Neural progenitor cell (in vitro differentiated cells): ENCODE data around the gene VPS35.
"Not testable (repeated sequence)": the region's sequence is repeated elsewhere in the genome, so short reads cannot be mapped to it uniquely, and the experiment has no call there.

Experiments
- EZH2phosphoT487 ChIP-seq: fragments of 200-600 bp; sonication (generic); IDR thresholded peaks from 2 replicates; pipeline ENCODE4 v1.6.1; 2017; ENCODE audit warnings: antibody characterized with exemption
- TF ChIP-seq, protein P1 (sequence below): fragments of 200-600 bp; sonication (generic); IDR thresholded peaks from 2 replicates; pipeline ENCODE4 v1.5.1; 2017; ENCODE audit warnings: antibody characterized with exemption, mild to moderate bottlenecking

DNA sequence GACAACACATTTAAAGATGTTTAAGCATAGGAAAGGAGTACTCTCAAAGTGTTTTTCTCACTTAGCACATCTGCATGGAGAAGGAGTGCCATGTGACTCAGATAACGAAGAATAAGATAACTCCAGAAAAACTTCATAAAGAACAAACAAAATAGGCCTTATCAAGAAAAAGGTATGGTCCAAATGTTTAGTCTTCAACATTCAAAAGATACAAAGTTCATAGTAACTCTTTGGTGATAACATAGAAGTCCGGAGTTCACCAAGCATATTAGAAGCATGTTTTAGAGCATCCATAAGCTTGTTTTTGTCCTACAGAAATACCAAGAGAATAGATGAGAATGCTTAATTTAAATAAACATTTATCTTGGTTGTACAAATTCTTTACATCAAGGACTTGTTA is 7.1 kb downstream of the VPS35 start:
- TF ChIP-seq, protein P1, sequence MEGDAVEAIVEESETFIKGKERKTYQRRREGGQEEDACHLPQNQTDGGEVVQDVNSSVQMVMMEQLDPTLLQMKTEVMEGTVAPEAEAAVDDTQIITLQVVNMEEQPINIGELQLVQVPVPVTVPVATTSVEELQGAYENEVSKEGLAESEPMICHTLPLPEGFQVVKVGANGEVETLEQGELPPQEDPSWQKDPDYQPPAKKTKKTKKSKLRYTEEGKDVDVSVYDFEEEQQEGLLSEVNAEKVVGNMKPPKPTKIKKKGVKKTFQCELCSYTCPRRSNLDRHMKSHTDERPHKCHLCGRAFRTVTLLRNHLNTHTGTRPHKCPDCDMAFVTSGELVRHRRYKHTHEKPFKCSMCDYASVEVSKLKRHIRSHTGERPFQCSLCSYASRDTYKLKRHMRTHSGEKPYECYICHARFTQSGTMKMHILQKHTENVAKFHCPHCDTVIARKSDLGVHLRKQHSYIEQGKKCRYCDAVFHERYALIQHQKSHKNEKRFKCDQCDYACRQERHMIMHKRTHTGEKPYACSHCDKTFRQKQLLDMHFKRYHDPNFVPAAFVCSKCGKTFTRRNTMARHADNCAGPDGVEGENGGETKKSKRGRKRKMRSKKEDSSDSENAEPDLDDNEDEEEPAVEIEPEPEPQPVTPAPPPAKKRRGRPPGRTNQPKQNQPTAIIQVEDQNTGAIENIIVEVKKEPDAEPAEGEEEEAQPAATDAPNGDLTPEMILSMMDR = not testable (repeated sequence)
- TF ChIP-seq EZH2phosphoT487 = not testable (repeated sequence)
